IMR-90 (cell line): ENCODE measurements around the gene CLSTN1. TPM values are rescaled to one million over a fixed set of nuclear protein-coding genes. Genes with fewer than 3 reads are reported as not detected.
A peak's percentile ranks its signal among the peaks of the same experiment; 100 is the strongest.

ENCODE experiments used
- ATAC-seq: fragments of 200-7000 bp; cut with Tn5 transposase; 2 replicates; pipeline ENCODE4 v1.9.1; 2020; ENCODE audit warnings: low read depth, mild to moderate bottlenecking, moderate library complexity
- BruUV-seq: library from RNA; stranded (reverse); fragments of 400-500 nt; replicated peaks from 2 replicates; lab custom pipeline; 2021; lab: Mats Ljungman, UMichigan
- CTCF ChIA-PET: fragments of 300-600 bp; formaldehyde crosslinking; extraction: SDS; loops from one replicate; lab custom pipeline; 2021; ENCODE audit warnings: antibody characterized with exemption; lab: Yijun Ruan, JAX
- POLR2A ChIA-PET: fragments of 300-600 bp; sonication (Branson Sonifier 250); formaldehyde crosslinking; loops from one replicate; lab custom pipeline; 2022; ENCODE audit warnings: antibody characterized with exemption; ENCODE audit not compliant: unreplicated experiment; lab: Charles Lee
- DNase-seq: peaks from one replicate; pipeline ENCODE4 v3.0.0; 2013
- H2AFZ ChIP-seq: replicated peaks from 2 replicates; pipeline ENCODE3; 2013; ENCODE audit warnings: low read length, mild to moderate bottlenecking; ENCODE audit not compliant: poor library complexity
- H2AK5ac ChIP-seq: 2 replicates; pipeline ENCODE4 v1.6.1; 2013; ENCODE audit warnings: low read depth, low read length, inconsistent platforms
- H2AK9ac ChIP-seq: replicated peaks from 2 replicates; pipeline ENCODE3; 2013; ENCODE audit warnings: mild to moderate bottlenecking, low read depth, low read length, moderate library complexity; ENCODE audit not compliant: poor library complexity
- H2BK120ac ChIP-seq: 2 replicates; pipeline ENCODE4 v1.6.1; 2013; ENCODE audit warnings: low read depth, low read length, inconsistent platforms
- H2BK15ac ChIP-seq: 3 replicates; pipeline ENCODE4 v1.6.1; 2013; ENCODE audit warnings: low read depth, low read length, inconsistent platforms
- H2BK20ac ChIP-seq: 2 replicates; pipeline ENCODE4 v1.6.1; 2013; ENCODE audit warnings: low read depth, mild to moderate bottlenecking, inconsistent platforms, low read length, moderate library complexity
- H2BK5ac ChIP-seq: 2 replicates; pipeline ENCODE4 v1.6.1; 2013; ENCODE audit warnings: mild to moderate bottlenecking, low read depth, low read length, inconsistent platforms; ENCODE audit not compliant: poor library complexity, severe bottlenecking
- H3K14ac ChIP-seq: replicated peaks from 2 replicates; pipeline ENCODE4 v1.6.1; 2013; ENCODE audit warnings: low read depth, low read length, inconsistent platforms
- H3K18ac ChIP-seq: 2 replicates; pipeline ENCODE4 v1.6.1; 2013; ENCODE audit warnings: low read depth, low read length, control low read depth
- H3K23ac ChIP-seq: 2 replicates; pipeline ENCODE4 v1.6.1; 2013; ENCODE audit warnings: low read depth, low read length, inconsistent platforms
- H3K27ac ChIP-seq: 2 replicates; pipeline ENCODE4 v1.5.1; 2013; ENCODE audit warnings: mild to moderate bottlenecking, control low read depth, low read length; ENCODE audit not compliant: insufficient read depth
- H3K27me3 ChIP-seq: 2 replicates; pipeline ENCODE4 v1.6.1; 2013; ENCODE audit warnings: low read length; ENCODE audit not compliant: control insufficient read depth, insufficient read depth
- H3K36me3 ChIP-seq: 2 replicates; pipeline ENCODE4 v1.6.1; 2013; ENCODE audit warnings: low read length, mixed read lengths; ENCODE audit not compliant: control insufficient read depth, insufficient read depth
- H3K4ac ChIP-seq: 2 replicates; pipeline ENCODE4 v1.6.1; 2013; ENCODE audit warnings: low read depth, low read length, inconsistent platforms
- H3K4me1 ChIP-seq: 2 replicates; pipeline ENCODE4 v1.6.1; 2013; ENCODE audit warnings: low read length, mixed read lengths; ENCODE audit not compliant: control insufficient read depth, insufficient read depth
- H3K4me2 ChIP-seq: 2 replicates; pipeline ENCODE4 v1.6.1; 2013; ENCODE audit warnings: low read depth, mild to moderate bottlenecking, control low read depth, low read length, moderate library complexity
- H3K4me3 ChIP-seq: 2 replicates; pipeline ENCODE4 v1.5.1; 2013; ENCODE audit warnings: low read depth, mild to moderate bottlenecking, control low read depth, low read length, moderate library complexity; ENCODE audit not compliant: insufficient read depth
- H3K56ac ChIP-seq: 2 replicates; pipeline ENCODE4 v1.6.1; 2013; ENCODE audit warnings: low read length, inconsistent platforms; ENCODE audit not compliant: insufficient read depth; ENCODE audit errors: extremely low read depth
- H3K79me1 ChIP-seq, 2 experiments: 2 replicates each; pipeline ENCODE4 v1.6.1; 2013; ENCODE audit warnings: low read length in 2 of 2, inconsistent platforms in 1 of 2, low read depth in 1 of 2
- H3K9ac ChIP-seq: 2 replicates; pipeline ENCODE4 v1.6.1; 2013; ENCODE audit warnings: low read depth, low read length, control low read depth
- H3K9me1 ChIP-seq: 2 replicates; pipeline ENCODE4 v1.6.1; 2013; ENCODE audit warnings: low read length, inconsistent platforms; ENCODE audit not compliant: insufficient read depth
- H3K9me3 ChIP-seq: 2 replicates; pipeline ENCODE4 v1.6.1; 2013; ENCODE audit warnings: low read length; ENCODE audit not compliant: control insufficient read depth, insufficient read depth
- H4K20me1 ChIP-seq: 2 replicates; pipeline ENCODE4 v1.6.1; 2013; ENCODE audit warnings: low read length, inconsistent platforms; ENCODE audit not compliant: insufficient read depth
- H4K5ac ChIP-seq: 2 replicates; pipeline ENCODE4 v1.6.1; 2013; ENCODE audit warnings: mild to moderate bottlenecking, low read depth, low read length, control low read depth
- H4K8ac ChIP-seq, 2 experiments: 2 replicates each; pipeline ENCODE4 v1.6.1; 2013; ENCODE audit warnings: low read depth in 2 of 2, low read length in 2 of 2, control low read depth in 1 of 2, inconsistent platforms in 1 of 2
- H4K91ac ChIP-seq: 2 replicates; pipeline ENCODE4 v1.6.1; 2013; ENCODE audit warnings: low read depth, low read length, inconsistent platforms; ENCODE audit not compliant: insufficient read depth
- BHLHE40 ChIP-seq: fragments of 150-350 bp; IDR thresholded peaks from 2 replicates; pipeline ENCODE4 v1.6.1; 2016; ENCODE audit warnings: mild to moderate bottlenecking, low read depth, low read length
- CEBPB ChIP-seq: IDR thresholded peaks from 2 replicates; pipeline ENCODE4 v1.6.1; 2012; ENCODE audit warnings: low read depth, low read length, improper control_type of control experiment
- CHD1 ChIP-seq: IDR thresholded peaks from 2 replicates; pipeline ENCODE4 v1.6.1; 2012; ENCODE audit warnings: low read depth, low read length, improper control_type of control experiment
- CTCF ChIP-seq: conservative IDR thresholded peaks from 2 replicates; pipeline ENCODE4 v1.5.1; 2012; ENCODE audit warnings: mild to moderate bottlenecking, low read depth, low read length, improper control_type of control experiment
- ELK1 ChIP-seq: fragments of 150-350 bp; IDR thresholded peaks from 2 replicates; pipeline ENCODE4 v1.6.1; 2016; ENCODE audit warnings: low read depth, mild to moderate bottlenecking, low read length, moderate library complexity, borderline replicate concordance
- FOS ChIP-seq: fragments of 150-350 bp; IDR thresholded peaks from 2 replicates; pipeline ENCODE4 v1.6.1; 2016; ENCODE audit warnings: low read depth, low read length
- MAFK ChIP-seq: IDR thresholded peaks from 2 replicates; pipeline ENCODE4 v1.6.1; 2012; ENCODE audit warnings: low read depth, low read length, improper control_type of control experiment
- MAZ ChIP-seq: IDR thresholded peaks from 2 replicates; pipeline ENCODE4 v1.6.1; 2012; ENCODE audit warnings: low read depth, mild to moderate bottlenecking, low read length, improper control_type of control experiment, moderate library complexity, borderline replicate concordance
- MXI1 ChIP-seq: IDR thresholded peaks from 2 replicates; pipeline ENCODE4 v1.6.1; 2012; ENCODE audit warnings: low read depth, mild to moderate bottlenecking, low read length, moderate library complexity, borderline replicate concordance
- NFE2L2 ChIP-seq: fragments of 150-350 bp; IDR thresholded peaks from 2 replicates; pipeline ENCODE4 v1.6.1; 2016; ENCODE audit warnings: low read depth, mild to moderate bottlenecking, low read length
- POLR2A ChIP-seq: IDR thresholded peaks from 2 replicates; pipeline ENCODE4 v1.6.1; 2012; ENCODE audit warnings: mild to moderate bottlenecking, low read depth, low read length
- RAD21 ChIP-seq: IDR thresholded peaks from 2 replicates; pipeline ENCODE4 v1.6.1; 2012; ENCODE audit warnings: low read length, improper control_type of control experiment
- RCOR1 ChIP-seq: IDR thresholded peaks from 2 replicates; pipeline ENCODE4 v1.6.1; 2012; ENCODE audit warnings: mild to moderate bottlenecking, low read length, improper control_type of control experiment; ENCODE audit not compliant: insufficient replicate concordance
- RFX5 ChIP-seq: IDR thresholded peaks from 2 replicates; pipeline ENCODE4 v1.8.0; 2012; ENCODE audit warnings: low read depth, mild to moderate bottlenecking, low read length, moderate library complexity
- SMC3 ChIP-seq: fragments of 150-350 bp; IDR thresholded peaks from 2 replicates; pipeline ENCODE4 v1.6.1; 2016; ENCODE audit warnings: low read depth, mild to moderate bottlenecking, antibody characterized with exemption, low read length, moderate library complexity
- USF2 ChIP-seq: fragments of 150-350 bp; IDR thresholded peaks from 2 replicates; pipeline ENCODE4 v1.6.1; 2017; ENCODE audit warnings: mild to moderate bottlenecking, antibody characterized with exemption, low read length, low read depth
- whole genome bisulfite sequencing, 2 experiments: methylation state at CpG; one replicate each; pipeline versions ENCODE4 v1.1.5 to v1.1.7; 2013; ENCODE audit warnings: missing lambda C conversion rate in 2 of 2; ENCODE audit not compliant: insufficient read length in 1 of 2; ENCODE audit errors: extremely low coverage in 2 of 2; 5-methylcytosine and 5-hydroxymethylcytosine counted together
- dilution Hi-C: fragments of 300-500 bp; cut with HindIII; formaldehyde crosslinking; loops from one replicate; pipeline ENCODE4 v1.14.3; 2018; ENCODE audit warnings: low sequenced_read_pairs; ENCODE audit not compliant: unreplicated experiment
- in situ Hi-C: fragments of 300-500 bp; cut with MboI; formaldehyde crosslinking; loops from 3 replicates; pipeline ENCODE4 v1.14.3; 2019; ENCODE audit warnings: low sequenced_read_pairs, inconsistent platforms, mixed read lengths
- intact Hi-C: fragments of 100-400 bp; cut with micrococcal nuclease; formaldehyde crosslinking; loops from 2 replicates; pipeline ENCODE4 v1.10.0; 2022
- polyA plus RNA-seq, 3 experiments: library from polyadenylated mRNA; depleted of rRNA; stranded (reverse); fragments of >200 nt; gene quantifications; 2 replicates each; pipeline ENCODE4 v1.2.3, GENCODE V29; 2012; ENCODE audit warnings: low replicate concordance in 1 of 3
- total RNA-seq: library from RNA; depleted of rRNA; stranded (reverse); fragments of >200 nt; gene quantifications from 2 replicates; pipeline ENCODE4 v1.2.3, GENCODE V29; 2012

Gene CLSTN1
- total and polyA plus RNA-seq, 2 of the 4 experiments (the other 2 are of a cell fraction): 30.1 to 72.2 TPM

GRCh38 chr1:9703165-9703509 is 120.6 kb downstream of the CLSTN1 start:
- CTCF ChIA-PET: no interaction called here
- intact Hi-C loops: no loop called here

More at GRCh38 chr1:9703165-9703509, 120.6 kb downstream of the CLSTN1 start:
- TF ChIP-seq SMC3 (no peak), MAZ (no peak), NFE2L2 (no peak), FOS (no peak), POLR2A (no peak), CTCF (no peak), RCOR1 (no peak), MAFK (no peak), CHD1 (no peak), BHLHE40 (no peak), RFX5 (no peak), ELK1 (no peak), CEBPB (no peak), RAD21 (no peak), MXI1 (no peak), USF2 (no peak)
- DNase-seq: no peak
- no peaks in the 10 kb centered on the region for H3K36me3 ChIP-seq
- in situ Hi-C loops: no loop called here
- 0 out of 2 replicates have a peak overlapping the region, but pooled peaks have one; percentile 3 for H2BK20ac ChIP-seq
- WGBS, 2 experiments: no CpG with 5 or more reads among the region's 5 CpGs
- H3K9me3 ChIP-seq: no peaks in the 10 kb centered on the region
- no peak overlapping the region for H4K8ac ChIP-seq
- no peak overlapping the region; the same call in 1 of the 2 replicates for H2AK5ac ChIP-seq
- peaks cover 20% of the 10 kb centered on the region for H3K9me1 ChIP-seq
- no peak overlapping the region for H3K9ac ChIP-seq
- H3K18ac ChIP-seq: no peak overlapping the region
- H2AFZ ChIP-seq: no peak overlapping the region
- no peak overlapping the region for H4K91ac ChIP-seq
- no peak overlapping the region; the same call in 2 of the 3 replicates for H2BK15ac ChIP-seq
- H3K14ac ChIP-seq: no peak overlapping the region
- H2BK5ac ChIP-seq: no peak overlapping the region
- H2BK120ac ChIP-seq: no peak overlapping the region
- H3K56ac ChIP-seq: no peak overlapping the region
- POLR2A ChIA-PET: no interaction called here
- H3K27me3 ChIP-seq: no peaks in the 10 kb centered on the region
- H3K79me1 ChIP-seq: peaks cover 19 to 55% of the 10 kb centered on the region in 2 experiments
- no peak overlapping the region for H4K5ac ChIP-seq
- no TSS peak for BruUV-seq
- H3K23ac ChIP-seq: no peak overlapping the region
- H4K20me1 ChIP-seq: peaks cover 6% of the 10 kb centered on the region; the same call in 1 of the 2 replicates
- peaks cover 12% of the 10 kb centered on the region for H3K4me1 ChIP-seq
- no peak for ATAC-seq
- dilution Hi-C loops: no loop called here
- no peak overlapping the region; the same call in 1 of the 2 replicates for H3K4ac ChIP-seq
- H3K4me3 ChIP-seq: no peak overlapping the region
- H2AK9ac ChIP-seq: no peak overlapping the region
- no peak overlapping the region for H3K27ac ChIP-seq
- H3K4me2 ChIP-seq: no peak overlapping the region
